ENCODE data around the gene LIN7C.
"Not testable (repeated sequence)": the region's sequence is repeated elsewhere in the genome, so short reads cannot be mapped to it uniquely, and the experiment has no call there.

LIN7C gene

DNA sequence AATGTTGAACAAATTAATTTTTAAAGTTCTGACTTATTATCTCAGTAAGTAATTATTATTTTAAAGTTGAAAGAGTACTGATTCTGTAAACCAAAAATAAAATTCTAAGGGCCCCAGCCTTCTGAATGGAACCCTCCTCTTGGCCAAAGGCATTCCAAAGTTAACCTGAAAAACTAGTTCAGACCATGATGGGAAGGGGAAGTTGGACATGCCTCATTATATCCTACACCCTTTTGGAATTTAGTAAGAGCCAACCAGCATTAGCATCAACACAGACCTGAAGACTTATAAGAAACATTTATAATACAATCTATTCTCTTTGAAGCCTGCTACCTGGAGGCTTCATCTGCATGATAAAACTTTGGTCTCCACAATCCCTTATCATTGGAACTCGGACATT is 52.9 kb downstream of the LIN7C start:
- TF ChIP-seq, protein P1, sequence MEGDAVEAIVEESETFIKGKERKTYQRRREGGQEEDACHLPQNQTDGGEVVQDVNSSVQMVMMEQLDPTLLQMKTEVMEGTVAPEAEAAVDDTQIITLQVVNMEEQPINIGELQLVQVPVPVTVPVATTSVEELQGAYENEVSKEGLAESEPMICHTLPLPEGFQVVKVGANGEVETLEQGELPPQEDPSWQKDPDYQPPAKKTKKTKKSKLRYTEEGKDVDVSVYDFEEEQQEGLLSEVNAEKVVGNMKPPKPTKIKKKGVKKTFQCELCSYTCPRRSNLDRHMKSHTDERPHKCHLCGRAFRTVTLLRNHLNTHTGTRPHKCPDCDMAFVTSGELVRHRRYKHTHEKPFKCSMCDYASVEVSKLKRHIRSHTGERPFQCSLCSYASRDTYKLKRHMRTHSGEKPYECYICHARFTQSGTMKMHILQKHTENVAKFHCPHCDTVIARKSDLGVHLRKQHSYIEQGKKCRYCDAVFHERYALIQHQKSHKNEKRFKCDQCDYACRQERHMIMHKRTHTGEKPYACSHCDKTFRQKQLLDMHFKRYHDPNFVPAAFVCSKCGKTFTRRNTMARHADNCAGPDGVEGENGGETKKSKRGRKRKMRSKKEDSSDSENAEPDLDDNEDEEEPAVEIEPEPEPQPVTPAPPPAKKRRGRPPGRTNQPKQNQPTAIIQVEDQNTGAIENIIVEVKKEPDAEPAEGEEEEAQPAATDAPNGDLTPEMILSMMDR (IDR thresholded peaks at IDR 0.05): no peak
- DNase-seq (ENCODE audit: low spot score): no peak
- Histone ChIP-seq H3K27ac (no peak overlapping the region), H3K4me3 (no peak overlapping the region)

DNA sequence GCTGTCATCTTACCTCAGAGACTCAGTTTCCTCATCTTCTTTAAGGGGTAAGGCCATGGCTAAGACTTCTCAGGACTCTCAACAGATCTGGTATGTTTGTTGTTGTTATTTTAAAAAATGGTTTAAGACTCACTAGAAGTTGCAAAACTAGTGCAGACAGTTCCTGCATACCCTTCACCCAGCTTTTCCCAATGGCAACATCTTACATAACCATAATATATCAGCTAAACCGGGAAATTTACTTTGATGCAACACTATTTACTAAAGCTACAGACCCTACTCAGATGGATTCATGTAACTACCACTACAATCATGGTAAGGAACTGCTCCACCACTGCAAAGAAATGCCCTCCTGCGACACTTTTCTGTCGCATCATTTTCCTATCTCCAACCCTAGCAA is 54.4 kb downstream of the LIN7C start:
- TF ChIP-seq, protein P1 (IDR thresholded peaks at IDR 0.05): no peak
- Histone ChIP-seq H3K4me3 (no peak overlapping the region), H3K27ac (peak overlapping the region in 1 of 2 donors; percentile 36)
- DNase-seq (ENCODE audit: low spot score): no peak

DNA sequence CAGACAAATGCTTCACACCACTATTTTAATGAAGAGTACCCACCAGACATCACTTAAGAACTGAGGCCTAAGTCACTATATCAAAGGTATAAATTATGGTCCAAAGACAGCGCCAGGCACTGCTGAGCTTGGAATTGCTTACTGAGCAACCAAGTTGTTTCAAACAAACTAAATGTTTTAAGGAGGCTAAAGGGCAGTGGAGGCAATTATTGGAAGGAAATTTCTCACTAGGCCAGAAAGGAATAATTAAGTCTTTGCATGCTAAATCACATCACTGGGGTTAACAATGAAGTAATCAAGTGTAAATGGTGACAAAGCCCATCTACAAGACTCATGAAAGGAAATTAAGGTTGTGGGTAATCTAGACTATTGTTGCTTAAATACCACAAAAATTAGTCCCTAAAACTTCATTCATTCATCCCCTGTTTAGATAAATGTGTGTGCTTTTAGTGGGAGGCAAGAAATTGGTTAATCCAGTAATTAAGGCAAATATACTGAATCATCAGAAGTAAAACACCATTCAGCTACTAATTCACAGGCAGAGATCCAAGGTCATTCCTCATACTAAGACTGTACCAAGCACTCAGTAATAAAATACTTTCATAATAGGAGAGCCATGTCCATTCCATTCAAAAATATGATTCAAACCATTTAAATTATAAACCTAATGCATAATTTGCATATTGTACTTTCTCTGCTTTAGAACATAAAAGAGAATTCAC is 55.2 kb downstream of the LIN7C start:
- Histone ChIP-seq H3K4me3 (no peak overlapping the region), H3K27ac (peak overlapping the region in 1 of 2 donors; percentile 36)
- TF ChIP-seq, protein P1 (IDR thresholded peaks at IDR 0.05): no peak
- DNase-seq (ENCODE audit: low spot score): no peak

DNA sequence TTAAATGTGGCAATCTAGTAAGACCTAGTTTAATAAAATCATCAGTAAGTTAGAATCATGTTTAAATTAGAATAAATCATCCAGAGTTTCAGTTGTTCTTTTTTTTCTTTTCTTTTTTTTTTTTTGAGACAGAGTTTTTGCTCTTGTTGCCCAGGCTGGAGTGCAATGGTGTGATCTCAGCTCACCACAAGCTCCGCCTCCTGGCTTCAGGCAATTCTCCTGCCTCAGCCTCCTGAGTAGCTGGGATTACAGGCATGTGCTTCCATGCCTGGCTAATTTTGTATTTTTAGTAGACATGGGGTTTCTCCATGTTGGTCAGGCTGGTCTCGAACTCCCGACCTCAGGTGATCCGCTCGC is 58.4 kb downstream of the LIN7C start:
- not testable (repeated sequence) for H3K4me3 ChIP-seq; H3K27ac ChIP-seq; DNase-seq (ENCODE audit: low spot score)

DNA sequence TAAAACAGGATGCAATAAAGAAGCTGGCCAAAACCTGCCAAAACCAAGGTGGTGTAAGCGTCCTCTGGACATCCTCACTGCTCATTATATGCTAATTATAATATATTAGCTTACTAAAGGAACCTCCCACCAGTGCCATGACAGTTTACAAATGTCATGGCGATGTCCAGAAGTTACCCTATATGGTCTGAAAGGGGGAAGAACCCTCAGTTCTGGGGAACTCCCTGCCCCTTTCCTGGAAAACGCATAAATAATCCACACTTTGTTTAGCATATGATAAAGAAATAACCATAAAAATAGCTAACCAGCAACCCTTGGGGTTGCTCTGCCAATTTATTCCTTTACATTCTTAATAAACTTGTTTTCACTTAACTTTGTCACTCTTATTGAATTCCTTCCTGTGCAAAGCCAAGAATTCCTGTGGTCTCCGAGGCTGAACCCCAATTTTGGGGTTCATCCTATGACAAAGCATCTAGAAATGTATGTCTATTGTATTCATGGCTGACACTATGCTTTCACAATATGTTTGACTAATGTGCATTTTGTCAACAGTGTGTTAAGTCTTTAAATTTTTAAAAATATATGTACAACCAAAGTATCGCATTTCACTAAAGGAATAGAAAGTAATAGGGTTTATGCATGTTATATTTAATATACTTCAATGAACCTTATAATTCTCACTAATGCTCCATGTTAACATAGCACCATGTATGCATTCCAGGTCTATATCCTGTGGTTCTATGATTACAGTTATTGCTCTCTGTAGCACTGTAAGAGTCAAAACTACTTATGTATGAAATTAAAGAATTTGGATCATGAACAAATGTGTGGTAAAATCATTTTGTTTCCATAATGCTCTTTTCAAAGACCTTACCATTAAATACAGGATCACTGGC is 59.0 kb downstream of the LIN7C start:
- TF ChIP-seq, protein P1 (IDR thresholded peaks at IDR 0.05): no peak
- Histone ChIP-seq H3K4me3 (no peak overlapping the region), H3K27ac (no peak overlapping the region)

DNA sequence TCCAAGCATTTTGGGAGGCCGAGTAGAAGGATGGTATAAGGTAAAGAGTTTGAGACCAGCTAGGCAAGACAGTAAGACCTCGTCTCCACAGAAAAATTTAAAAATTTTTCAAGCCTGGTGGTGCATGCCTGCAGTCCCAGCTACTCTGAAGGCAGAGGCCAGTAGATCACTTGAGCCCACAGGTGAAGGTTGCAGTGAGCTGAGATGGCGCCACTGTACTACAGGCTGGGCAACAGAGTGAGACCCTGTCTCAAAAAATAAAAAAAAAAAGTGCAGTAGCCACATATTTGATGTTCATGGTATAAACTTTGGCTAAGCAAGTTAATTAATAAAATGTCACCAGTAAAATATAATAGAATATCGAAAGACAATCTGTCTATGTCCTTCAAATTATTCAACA is 60.9 kb downstream of the LIN7C start:
- Histone ChIP-seq H3K27ac (no peak overlapping the region), H3K4me3 (no peak overlapping the region)
- TF ChIP-seq, protein P1 (IDR thresholded peaks at IDR 0.05): no peak
- no peak for DNase-seq (ENCODE audit: low spot score)

More for the DNA sequence above, 59.0 kb downstream of the LIN7C start:
- no peak for DNase-seq (ENCODE audit: low spot score)

DNA sequence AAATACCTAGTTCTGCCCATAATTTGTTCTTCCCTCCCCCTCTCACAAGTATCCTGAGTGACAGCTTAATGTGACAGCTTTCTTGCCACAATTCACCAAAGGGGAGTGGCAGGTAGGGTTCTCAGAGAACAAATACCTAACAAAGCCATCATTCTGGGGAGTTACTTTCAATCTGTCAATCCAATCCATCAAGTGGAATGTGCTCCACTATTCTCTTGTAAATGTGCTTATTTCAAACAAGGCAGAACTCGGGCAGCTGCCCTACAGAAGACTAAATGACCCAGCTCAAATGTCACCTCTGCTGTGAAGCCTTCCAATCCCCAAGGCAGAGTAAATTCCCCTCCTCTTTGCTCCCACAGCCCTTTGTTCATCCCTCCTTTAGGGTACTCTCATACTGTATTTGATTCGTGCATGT is 61.8 kb downstream of the LIN7C start:
- Histone ChIP-seq H3K4me3 (no peak overlapping the region), H3K27ac (no peak overlapping the region)

More for the DNA sequence above, 61.8 kb downstream of the LIN7C start:
- TF ChIP-seq, protein P1 (IDR thresholded peaks at IDR 0.05): no peak
- no peak for DNase-seq (ENCODE audit: low spot score)

Data from coronary artery (tissue), 2 donors.